ENCODE results near the gene LRRC34.

LRRC34 gene

DNA sequence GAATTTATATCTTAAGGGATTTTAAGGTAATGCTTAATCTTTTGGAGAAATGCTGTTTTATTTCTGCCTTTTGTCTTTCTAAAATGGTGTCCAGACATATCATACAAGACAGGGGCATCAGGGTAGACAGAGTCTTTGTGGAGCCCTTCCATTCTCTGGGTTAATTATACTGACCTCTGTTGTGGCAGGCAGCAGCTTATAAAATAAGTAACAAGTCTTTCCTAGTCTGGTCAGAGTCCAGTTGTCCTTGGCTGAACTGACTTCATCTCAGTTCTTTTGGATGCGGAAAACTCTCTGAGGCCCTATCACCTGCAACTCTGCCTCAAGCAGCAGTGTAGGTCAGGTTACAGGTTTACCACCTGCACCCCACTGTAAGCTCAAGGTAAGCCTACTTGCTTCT lies 20.3 kb downstream of the LRRC34 start:
- TF ChIP-seq, protein P1, sequence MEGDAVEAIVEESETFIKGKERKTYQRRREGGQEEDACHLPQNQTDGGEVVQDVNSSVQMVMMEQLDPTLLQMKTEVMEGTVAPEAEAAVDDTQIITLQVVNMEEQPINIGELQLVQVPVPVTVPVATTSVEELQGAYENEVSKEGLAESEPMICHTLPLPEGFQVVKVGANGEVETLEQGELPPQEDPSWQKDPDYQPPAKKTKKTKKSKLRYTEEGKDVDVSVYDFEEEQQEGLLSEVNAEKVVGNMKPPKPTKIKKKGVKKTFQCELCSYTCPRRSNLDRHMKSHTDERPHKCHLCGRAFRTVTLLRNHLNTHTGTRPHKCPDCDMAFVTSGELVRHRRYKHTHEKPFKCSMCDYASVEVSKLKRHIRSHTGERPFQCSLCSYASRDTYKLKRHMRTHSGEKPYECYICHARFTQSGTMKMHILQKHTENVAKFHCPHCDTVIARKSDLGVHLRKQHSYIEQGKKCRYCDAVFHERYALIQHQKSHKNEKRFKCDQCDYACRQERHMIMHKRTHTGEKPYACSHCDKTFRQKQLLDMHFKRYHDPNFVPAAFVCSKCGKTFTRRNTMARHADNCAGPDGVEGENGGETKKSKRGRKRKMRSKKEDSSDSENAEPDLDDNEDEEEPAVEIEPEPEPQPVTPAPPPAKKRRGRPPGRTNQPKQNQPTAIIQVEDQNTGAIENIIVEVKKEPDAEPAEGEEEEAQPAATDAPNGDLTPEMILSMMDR (conservative IDR thresholded peaks at IDR 0.05; ENCODE audit: low read length) = no peak
- no peak for DNase-seq (ENCODE audit: low read depth)
- H3K4me3 ChIP-seq (ENCODE audit: low read length) = no peak overlapping the region

DNA sequence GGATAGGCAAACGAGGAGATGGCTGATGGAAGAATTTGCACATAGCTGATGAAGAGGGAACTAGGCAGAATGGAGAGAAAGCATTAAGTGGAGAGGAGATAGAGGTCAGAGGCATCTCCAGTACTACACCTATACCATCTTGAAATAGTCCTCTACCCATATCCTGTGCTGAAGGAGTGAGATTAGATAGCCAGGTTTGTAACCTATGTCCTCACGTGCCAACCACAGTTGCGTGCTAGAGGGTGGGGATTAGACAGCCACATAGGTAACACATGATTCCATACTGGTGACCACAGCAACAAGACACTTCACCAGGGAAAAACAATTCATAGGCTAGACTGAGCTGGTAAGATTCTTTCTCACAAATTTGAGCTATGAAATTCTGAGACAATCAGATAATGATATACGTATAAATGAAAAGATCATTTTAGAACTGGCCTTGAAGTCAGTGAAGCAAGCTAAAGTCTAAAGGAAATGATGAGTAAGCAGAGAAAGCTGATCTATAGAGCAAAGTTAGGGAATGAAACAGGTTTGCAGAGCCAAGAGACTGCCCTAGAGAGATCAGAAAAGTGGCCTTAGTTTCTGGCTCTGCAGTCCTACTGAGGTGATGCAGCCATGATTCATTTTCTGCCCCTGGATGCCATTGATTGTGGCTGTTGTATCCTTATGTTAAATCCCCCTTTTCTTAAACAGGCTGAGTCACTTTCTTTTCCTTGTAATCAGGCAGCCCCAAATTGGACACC lies 21.8 kb downstream of the LRRC34 start:
- TF ChIP-seq, protein P1 (conservative IDR thresholded peaks at IDR 0.05; ENCODE audit: low read length) = no peak
- DNase-seq (ENCODE audit: low read depth) = no peak
- no peak overlapping the region for H3K4me3 ChIP-seq (ENCODE audit: low read length)

DNA sequence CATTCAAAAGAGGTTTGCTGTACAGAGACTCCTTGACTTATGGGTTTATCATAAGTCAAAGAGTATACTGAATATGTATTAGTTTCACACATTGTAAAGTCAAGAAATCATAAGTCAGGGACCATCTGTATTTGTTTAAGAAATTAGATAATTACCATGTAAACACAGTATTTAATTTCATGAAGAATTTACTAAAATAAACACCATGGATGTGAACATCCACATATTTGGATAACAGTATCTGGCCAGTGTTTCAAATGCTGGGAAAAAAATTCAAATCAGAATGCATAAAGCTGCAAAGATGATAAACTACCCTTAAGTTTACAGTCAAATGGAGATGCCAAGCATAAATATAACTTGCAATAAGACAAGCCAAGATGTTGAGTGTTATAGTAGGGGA lies 22.5 kb downstream of the LRRC34 start:
- no peak for DNase-seq (ENCODE audit: low read depth)
- no peak overlapping the region for H3K4me3 ChIP-seq (ENCODE audit: low read length)
- TF ChIP-seq, protein P1 (conservative IDR thresholded peaks at IDR 0.05; ENCODE audit: low read length) = no peak

DNA sequence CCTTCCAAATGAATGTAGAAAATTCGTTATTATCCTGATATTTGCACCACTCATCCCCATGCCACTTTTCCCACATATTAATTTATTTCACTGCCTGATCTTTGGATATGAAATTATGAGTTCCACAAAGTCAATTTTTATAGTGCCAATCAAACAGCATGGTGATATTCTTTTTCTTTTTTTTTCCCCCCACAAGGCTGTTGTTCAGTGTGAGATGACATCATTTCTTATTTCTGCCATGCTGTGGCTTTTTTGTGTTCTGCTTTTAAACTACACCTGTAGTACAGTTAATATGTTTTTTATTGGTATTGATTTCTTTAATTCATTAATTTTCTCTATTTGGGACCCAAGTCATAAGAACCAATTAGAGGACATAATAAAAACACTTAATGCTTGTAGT lies 24.9 kb downstream of the LRRC34 start:
- no peak for DNase-seq (ENCODE audit: low read depth)
- TF ChIP-seq, protein P1 (conservative IDR thresholded peaks at IDR 0.05; ENCODE audit: low read length) = no peak
- no peak overlapping the region for H3K4me3 ChIP-seq (ENCODE audit: low read length)

DNA sequence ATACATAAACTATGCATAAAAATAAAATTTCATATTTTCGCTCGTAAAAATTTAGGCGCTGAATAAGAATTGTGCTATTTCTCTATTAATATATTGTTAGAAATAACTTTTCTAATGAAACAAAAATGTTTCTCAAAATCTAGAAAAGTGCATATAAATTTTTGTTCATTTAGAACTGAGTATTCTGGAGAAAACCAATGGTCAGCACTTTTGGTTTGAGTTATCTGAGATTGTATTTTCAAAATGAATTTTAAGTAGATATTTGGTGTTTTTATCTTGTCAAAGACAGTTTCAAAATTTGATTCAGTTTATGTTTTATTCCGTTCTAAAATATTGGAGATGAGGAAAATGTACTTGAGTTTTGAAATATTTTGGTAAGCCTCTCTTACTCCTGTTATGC lies 25.6 kb downstream of the LRRC34 start:
- TF ChIP-seq, protein P1 (conservative IDR thresholded peaks at IDR 0.05; ENCODE audit: low read length) = no peak
- no peak overlapping the region for H3K4me3 ChIP-seq (ENCODE audit: low read length)
- no peak for DNase-seq (ENCODE audit: low read depth)

DNA sequence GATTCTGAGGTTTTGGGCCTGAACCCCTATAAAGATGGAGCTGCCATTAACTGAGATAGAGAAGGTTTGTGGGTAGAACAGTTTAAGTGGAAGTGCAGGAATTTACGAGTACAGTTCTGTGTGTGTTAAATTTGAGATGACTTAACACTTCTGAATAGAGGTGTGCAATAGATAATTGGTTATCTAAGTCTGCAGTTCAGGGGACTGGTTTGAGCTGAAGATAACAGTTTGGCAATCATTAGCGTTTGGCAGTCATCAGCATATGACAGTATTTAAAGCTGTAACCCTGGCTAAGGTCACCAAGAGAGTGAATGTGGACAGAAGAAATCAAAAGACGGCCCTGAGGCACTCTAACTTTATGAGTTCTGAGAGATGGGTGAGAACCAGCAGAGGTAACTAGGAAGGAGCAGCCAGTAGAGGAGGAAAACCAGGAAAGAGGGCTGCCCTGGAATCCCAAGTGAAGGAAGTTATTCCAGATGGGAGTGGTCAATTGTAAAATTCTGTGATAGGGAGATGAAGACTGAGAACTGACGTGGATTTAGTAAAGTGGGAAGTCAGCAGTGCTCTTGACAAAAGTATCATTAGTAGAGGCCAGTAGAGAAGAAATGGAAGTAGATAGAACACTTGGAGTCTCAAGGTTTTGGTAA lies 31.4 kb downstream of the LRRC34 start:
- TF ChIP-seq, protein P1 (conservative IDR thresholded peaks at IDR 0.05; ENCODE audit: low read length) = no peak
- H3K4me3 ChIP-seq (ENCODE audit: low read length) = no peak overlapping the region
- no peak for DNase-seq (ENCODE audit: low read depth)

DNA sequence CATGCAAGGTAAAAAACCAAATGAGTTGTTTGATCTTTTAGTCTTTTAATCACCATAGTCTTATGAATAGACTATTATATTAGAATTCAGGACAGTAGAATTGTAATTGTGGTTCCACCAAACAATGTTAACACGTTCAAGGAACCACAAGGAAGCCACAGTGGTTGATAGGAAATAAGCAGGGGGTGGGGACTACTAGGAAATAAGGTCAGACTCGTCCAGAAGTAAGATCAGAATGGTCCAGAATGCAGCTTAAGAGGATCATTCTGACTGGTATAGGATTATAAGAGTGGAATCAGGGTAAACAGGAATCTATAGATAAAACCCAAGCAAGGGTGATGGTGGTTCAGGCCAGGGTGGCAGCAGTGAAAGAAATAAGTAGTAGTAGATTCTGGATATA lies 32.0 kb downstream of the LRRC34 start:
- TF ChIP-seq, protein P1 (conservative IDR thresholded peaks at IDR 0.05; ENCODE audit: low read length) = no peak
- H3K4me3 ChIP-seq (ENCODE audit: low read length) = no peak overlapping the region
- no peak for DNase-seq (ENCODE audit: low read depth)

Measured in AG10803 (cell line).